ENCODE measurements around the gene KLRC2. TPM values are rescaled to one million over a fixed set of nuclear protein-coding genes. Genes with fewer than 3 reads are reported as not detected.
"Not testable (repeated sequence)": the region's sequence is repeated elsewhere in the genome, so short reads cannot be mapped to it uniquely, and the experiment has no call there.

KLRC2 gene
- total RNA-seq, 1 donor from 2014 or later: not detected

GRCh38 chr12:10405294-10405693 is 30.5 kb downstream of the KLRC2 start:
- DNase-seq (ENCODE audit: low read depth in 2 of 2): no peak

GRCh38 chr12:10404798-10405197 is 31.0 kb downstream of the KLRC2 start:
- no peak for DNase-seq (ENCODE audit: low read depth in 2 of 2)

GRCh38 chr12:10400829-10401228 is 35.0 kb downstream of the KLRC2 start:
- DNase-seq (ENCODE audit: low read depth in 2 of 2): no peak

- DNase-seq (ENCODE audit: low read depth in 2 of 2): no peak
Observed at GRCh38 chr12:10398168-10398567, 37.6 kb downstream of the KLRC2 start.

- DNase-seq (ENCODE audit: low read depth in 2 of 2): no peak
Observed at GRCh38 chr12:10397296-10397695, 38.5 kb downstream of the KLRC2 start.

GRCh38 chr12:10396176-10396575 is 39.6 kb downstream of the KLRC2 start:
- not testable (repeated sequence) for DNase-seq (ENCODE audit: low read depth in 2 of 2)

GRCh38 chr12:10395390-10395998 is 40.3 kb downstream of the KLRC2 start:
- peak; percentile 64 to 72 for DNase-seq (ENCODE audit: low read depth in 2 of 2)

GRCh38 chr12:10394531-10395152 is 41.2 kb downstream of the KLRC2 start:
- DNase-seq (ENCODE audit: low read depth in 2 of 2): not testable (repeated sequence)

GRCh38 chr12:10393291-10393690 is 42.5 kb downstream of the KLRC2 start:
- DNase-seq (ENCODE audit: low read depth in 2 of 2): no peak

- peak in 1 of 2 donors; percentile 46 for DNase-seq (ENCODE audit: low read depth in 2 of 2)
Observed at GRCh38 chr12:10392394-10392930, 43.3 kb downstream of the KLRC2 start.

GRCh38 chr12:10390991-10391390 is 44.8 kb downstream of the KLRC2 start:
- not testable (repeated sequence) for DNase-seq (ENCODE audit: low read depth in 2 of 2)

GRCh38 chr12:10389904-10390303 is 45.9 kb downstream of the KLRC2 start, which contains the start of gene KLRK1:
TSS of gene KLRK1 (minus strand) at chr12:10390041. CDS start at chr12:10388810, 1,231 bp downstream.
- DNase-seq (ENCODE audit: low read depth in 2 of 2): no peak

GRCh38 chr12:10388624-10389413 is 47.0 kb downstream of the KLRC2 start:
- no peak for DNase-seq (ENCODE audit: low read depth in 2 of 2)

GRCh38 chr12:10387498-10387897 is 48.3 kb downstream of the KLRC2 start:
- DNase-seq (ENCODE audit: low read depth in 2 of 2): not testable (repeated sequence)

- no peak for DNase-seq (ENCODE audit: low read depth in 2 of 2)
Observed at GRCh38 chr12:10386857-10387256, 49.0 kb downstream of the KLRC2 start.

- DNase-seq (ENCODE audit: low read depth in 2 of 2): peak; percentile 4 to 38
Observed at GRCh38 chr12:10385166-10385613, 50.6 kb downstream of the KLRC2 start.

GRCh38 chr12:10384191-10384590 is 51.6 kb downstream of the KLRC2 start:
- no peak for DNase-seq (ENCODE audit: low read depth in 2 of 2)

- no peak for DNase-seq (ENCODE audit: low read depth in 2 of 2)
Observed at GRCh38 chr12:10381928-10382628, 53.7 kb downstream of the KLRC2 start.

Measured in dermis microvascular lymphatic vessel endothelial cell (primary cell).